ENCODE data around the gene AARS1.
A peak's percentile ranks its signal among the peaks of the same experiment; 100 is the strongest.
"Not testable (repeated sequence)": the region's sequence is repeated elsewhere in the genome, so short reads cannot be mapped to it uniquely, and the experiment has no call there.

Gene AARS1

GRCh38 chr16:70270176-70270575 lies 19.1 kb downstream of the AARS1 start:
- no peak for FAIRE-seq

GRCh38 chr16:70269471-70269870 lies 19.8 kb downstream of the AARS1 start:
- no peak for FAIRE-seq

- not testable (repeated sequence) for FAIRE-seq
Observed at GRCh38 chr16:70267922-70268321, 21.4 kb downstream of the AARS1 start.

- peak; percentile 3 for FAIRE-seq
Observed at GRCh38 chr16:70267516-70267915, 21.8 kb downstream of the AARS1 start.

- not testable (repeated sequence) for FAIRE-seq
Observed at GRCh38 chr16:70259903-70260302, 29.4 kb downstream of the AARS1 start.

GRCh38 chr16:70258946-70259345 lies 30.4 kb downstream of the AARS1 start:
- no peak for FAIRE-seq

- no peak for FAIRE-seq
Observed at GRCh38 chr16:70258065-70258464, 31.2 kb downstream of the AARS1 start.

- FAIRE-seq, result no peak
Observed at GRCh38 chr16:70257391-70257790, 31.9 kb downstream of the AARS1 start.

GRCh38 chr16:70255574-70255973 lies 33.7 kb downstream of the AARS1 start:
- FAIRE-seq, result no peak

- FAIRE-seq, result no peak
Observed at GRCh38 chr16:70254965-70255286, 34.4 kb downstream of the AARS1 start.

GRCh38 chr16:70254180-70254964 lies 34.9 kb downstream of the AARS1 start:
- FAIRE-seq, result no peak

GRCh38 chr16:70253291-70254106 lies 35.8 kb downstream of the AARS1 start:
- no peak for FAIRE-seq

GRCh38 chr16:70252355-70252988 lies 36.8 kb downstream of the AARS1 start:
- FAIRE-seq, result no peak

- FAIRE-seq, result peak; percentile 78
Observed at GRCh38 chr16:70251629-70252354, 37.5 kb downstream of the AARS1 start, which contains the start of gene EXOSC6. TSS of gene EXOSC6 (minus strand) at chr16:70251940. CDS start at chr16:70251900, 40 bp downstream.

GRCh38 chr16:70250748-70251628 lies 38.3 kb downstream of the AARS1 start:
- no peak for FAIRE-seq

GRCh38 chr16:70249697-70250096 lies 39.6 kb downstream of the AARS1 start:
- not testable (repeated sequence) for FAIRE-seq

GRCh38 chr16:70238773-70239172 lies 50.5 kb downstream of the AARS1 start:
- not testable (repeated sequence) for FAIRE-seq

GRCh38 chr16:70231831-70232230 lies 57.5 kb downstream of the AARS1 start:
- not testable (repeated sequence) for FAIRE-seq

- FAIRE-seq, result not testable (repeated sequence)
Observed at GRCh38 chr16:70226024-70226423, 63.3 kb downstream of the AARS1 start.

- FAIRE-seq, result not testable (repeated sequence)
Observed at GRCh38 chr16:70225430-70225829, 63.9 kb downstream of the AARS1 start.

- not testable (repeated sequence) for FAIRE-seq
Observed at GRCh38 chr16:70224645-70225044, 64.7 kb downstream of the AARS1 start.
